Heart left ventricle (tissue), 13 donors: ENCODE measurements around the gene ADCY5.

ENCODE experiments used
- POLR2A ChIP-seq, 2 donors: fragments of 450-650 bp; IDR thresholded peaks; one replicate each; pipeline ENCODE4 v1.6.1; 2017; ENCODE audit warnings: antibody characterized with exemption in 2 of 2, mild to moderate bottlenecking in 2 of 2, moderate library complexity in 2 of 2
- TF ChIP-seq, protein P1 (sequence below), 12 donors: fragments of 200-600 bp; sonication (generic) in 4 of 12; IDR thresholded peaks; one replicate each; pipeline versions ENCODE4 v1.5.0 to v1.8.0; 2018 to 2022; ENCODE audit warnings: antibody characterized with exemption in 12 of 12, mild to moderate bottlenecking in 5 of 12
- donor health status: ischemic (EF 13 %, LVEDD 7.1; RV severe dilation, severe dysfunction).
- donor health status: DM: no; HTN: yes; CAD: no.
- donor health status: DM: no; HTN: no; CAD: no.
- donor health status: ischemic (EF 25% LVEDD 6.9; RV normal size, moderate dysfunction).
- donor health status: ischemic (EF 25% LVEDD 5.7; RV mildly dilated, moderate dysfunction).
- donor health status: ischemic (EF 35%, LVEDD 5.7; RV mildly dilated, moderate dysfunction).
- donor health status: nonischemic (EF 11% LVEDD 7.7; RV severe dilation, severe dysfunction).
- donor health status: DM: yes; HTN: yes; CAD: no.
- donor health status: PGD.
- donor health status: ischemic (EF 29% LVEDD 5.4; RV normal size, mild dysfunction).
- donor health status: nonischemic (EF 23%, LVEDD 6.1; RV moderate dilation, normal function).

DNA sequence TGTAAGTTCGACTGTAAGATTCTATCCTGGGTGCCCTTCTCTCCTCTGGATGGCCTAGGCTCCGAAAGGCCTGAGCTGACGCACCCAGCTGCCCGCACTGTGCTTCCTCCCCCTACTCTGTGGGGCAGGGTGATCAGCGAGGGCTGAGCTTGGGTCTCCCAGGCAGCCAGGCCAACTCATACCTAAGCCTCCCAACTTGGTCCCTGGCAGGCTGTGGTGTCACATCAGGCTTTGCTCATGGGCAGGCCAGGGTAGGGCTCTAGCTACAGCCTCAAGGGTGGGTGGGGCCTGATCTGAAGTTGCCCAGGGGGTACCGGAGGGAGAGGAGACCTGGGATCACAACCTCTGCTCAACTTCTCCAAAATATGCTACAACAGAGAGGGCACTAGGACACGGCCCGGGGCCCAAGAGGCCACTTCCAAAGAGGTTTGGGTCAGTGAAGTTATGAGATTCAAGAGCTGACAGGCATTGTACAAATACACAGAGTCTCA, 123.1 kb downstream of the ADCY5 start:
- TF ChIP-seq, protein P1, sequence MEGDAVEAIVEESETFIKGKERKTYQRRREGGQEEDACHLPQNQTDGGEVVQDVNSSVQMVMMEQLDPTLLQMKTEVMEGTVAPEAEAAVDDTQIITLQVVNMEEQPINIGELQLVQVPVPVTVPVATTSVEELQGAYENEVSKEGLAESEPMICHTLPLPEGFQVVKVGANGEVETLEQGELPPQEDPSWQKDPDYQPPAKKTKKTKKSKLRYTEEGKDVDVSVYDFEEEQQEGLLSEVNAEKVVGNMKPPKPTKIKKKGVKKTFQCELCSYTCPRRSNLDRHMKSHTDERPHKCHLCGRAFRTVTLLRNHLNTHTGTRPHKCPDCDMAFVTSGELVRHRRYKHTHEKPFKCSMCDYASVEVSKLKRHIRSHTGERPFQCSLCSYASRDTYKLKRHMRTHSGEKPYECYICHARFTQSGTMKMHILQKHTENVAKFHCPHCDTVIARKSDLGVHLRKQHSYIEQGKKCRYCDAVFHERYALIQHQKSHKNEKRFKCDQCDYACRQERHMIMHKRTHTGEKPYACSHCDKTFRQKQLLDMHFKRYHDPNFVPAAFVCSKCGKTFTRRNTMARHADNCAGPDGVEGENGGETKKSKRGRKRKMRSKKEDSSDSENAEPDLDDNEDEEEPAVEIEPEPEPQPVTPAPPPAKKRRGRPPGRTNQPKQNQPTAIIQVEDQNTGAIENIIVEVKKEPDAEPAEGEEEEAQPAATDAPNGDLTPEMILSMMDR (IDR thresholded peaks at IDR 0.05) = no peak
- no peak for TF ChIP-seq POLR2A (IDR thresholded peaks at IDR 0.05)
